ENCODE results near the gene MUC5B. TPM values are rescaled to one million over a fixed set of nuclear protein-coding genes. Genes with fewer than 3 reads are reported as not detected.
A peak's percentile ranks its signal among the peaks of the same experiment; 100 is the strongest.

Gene MUC5B
- total RNA-seq, 1 experiment from 2014 or later = not detected

GRCh38 chr11:1261241-1262071, 38.6 kb downstream of the MUC5B start:
- CTCF ChIA-PET = interaction anchor here (0.6 kb wide), 1 partner anchor 253 kb away, joined by 3 read pairs; no protein-coding TSS in a partner anchor
- no peak for TF ChIP-seq CTCF (IDR thresholded peaks at IDR 0.05; ENCODE audit: unreplicated experiment)
- DNase-seq (ENCODE audit: unreplicated experiment) = no peak
- no peaks in the 10 kb centered on the region for H3K9me3 Mint-ChIP-seq (ENCODE audit: unreplicated experiment)
- H3K27ac Mint-ChIP-seq (ENCODE audit: low read depth, unreplicated experiment) = peak overlapping the region; percentile 42
- no TSS peak for BruUV-seq (replicated peaks)
- intact Hi-C loops (cut with micrococcal nuclease) = loop anchor here (1.0 kb wide), 1 partner anchor 48 kb away; the partner anchor contains the start of gene TOLLIP
- H3K27me3 Mint-ChIP-seq (ENCODE audit: insufficient read depth, unreplicated experiment) = no peaks in the 10 kb centered on the region
- peaks cover 10% of the 10 kb centered on the region for H3K4me1 Mint-ChIP-seq (ENCODE audit: insufficient read depth, unreplicated experiment)
- H3K4me3 Mint-ChIP-seq (ENCODE audit: unreplicated experiment) = peak overlapping the region; percentile 73
- POLR2A ChIA-PET = interaction anchor here (0.7 to 2.2 kb wide), 4 partner anchors 37 to 252 kb away, joined by 3 to 13 read pairs (median 4); partner anchors contain the start of gene TOLLIP
- H3K36me3 Mint-ChIP-seq (ENCODE audit: insufficient read depth, unreplicated experiment) = no peaks in the 10 kb centered on the region

GRCh38 chr11:1262172-1263006, 39.5 kb downstream of the MUC5B start:
- ChIA-PET POLR2A (interaction anchor here (0.6 to 2.2 kb wide), 7 partner anchors 36 to 274 kb away, joined by 3 to 13 read pairs (median 3); partner anchors contain the start of gene TOLLIP), CTCF (interaction anchor here (0.6 to 1.2 kb wide), 5 partner anchors 36 to 252 kb away, joined by 3 to 4 read pairs (median 3); no protein-coding TSS in a partner anchor)
- peak; percentile 91 for DNase-seq (ENCODE audit: unreplicated experiment)
- intact Hi-C loops (cut with micrococcal nuclease) = loop anchor here (1.0 kb wide), 1 partner anchor 47 kb away; the partner anchor contains the start of gene TOLLIP
- Mint-ChIP-seq H3K4me3 (ENCODE audit: unreplicated experiment) (peak overlapping the region; percentile 73), H3K36me3 (ENCODE audit: insufficient read depth, unreplicated experiment) (no peaks in the 10 kb centered on the region), H3K9me3 (ENCODE audit: unreplicated experiment) (no peaks in the 10 kb centered on the region), H3K4me1 (ENCODE audit: insufficient read depth, unreplicated experiment) (peaks cover 10% of the 10 kb centered on the region), H3K27ac (ENCODE audit: low read depth, unreplicated experiment) (peak overlapping the region; percentile 42), H3K27me3 (ENCODE audit: insufficient read depth, unreplicated experiment) (no peaks in the 10 kb centered on the region)
- BruUV-seq (replicated peaks) = TSS peak; percentile 40
- no peak for TF ChIP-seq CTCF (IDR thresholded peaks at IDR 0.05; ENCODE audit: unreplicated experiment)

GRCh38 chr11:1263010-1263409, 40.1 kb downstream of the MUC5B start:
- no peaks in the 10 kb centered on the region for H3K36me3 Mint-ChIP-seq (ENCODE audit: insufficient read depth, unreplicated experiment)
- no peak for TF ChIP-seq CTCF (IDR thresholded peaks at IDR 0.05; ENCODE audit: unreplicated experiment)
- no TSS peak for BruUV-seq (replicated peaks)
- H3K27me3 Mint-ChIP-seq (ENCODE audit: insufficient read depth, unreplicated experiment) = no peaks in the 10 kb centered on the region
- CTCF ChIA-PET = interaction anchor here (0.6 to 1.2 kb wide), 4 partner anchors 36 to 65 kb away, joined by 3 to 4 read pairs (median 3); no protein-coding TSS in a partner anchor
- peak overlapping the region; percentile 73 for H3K4me3 Mint-ChIP-seq (ENCODE audit: unreplicated experiment)
- H3K9me3 Mint-ChIP-seq (ENCODE audit: unreplicated experiment) = no peaks in the 10 kb centered on the region
- peaks cover 10% of the 10 kb centered on the region for H3K4me1 Mint-ChIP-seq (ENCODE audit: insufficient read depth, unreplicated experiment)
- DNase-seq (ENCODE audit: unreplicated experiment) = no peak
- POLR2A ChIA-PET = interaction anchor here (0.8 to 2.2 kb wide), 5 partner anchors 36 to 273 kb away, joined by 3 to 13 read pairs (median 4); partner anchors contain the start of gene TOLLIP
- intact Hi-C loops (cut with micrococcal nuclease) = no loop called here
- H3K27ac Mint-ChIP-seq (ENCODE audit: low read depth, unreplicated experiment) = no peak overlapping the region

Data from MCF 10A (cell line).